Amniotic epithelial cell (primary cell): ENCODE data around the gene ZNF541.
"Not testable (repeated sequence)": the region's sequence is repeated elsewhere in the genome, so short reads cannot be mapped to it uniquely, and the experiment has no call there.

ENCODE experiments used
- DNase-seq: peaks from one replicate; pipeline ENCODE4 v3.0.0-alpha.2; 2010; ENCODE audit warnings: low read depth

ZNF541 gene

GRCh38 chr19:47600246-47601179 lies 27.6 kb upstream of the ZNF541 start:
- DNase-seq: peak; percentile 98

GRCh38 chr19:47599671-47600245 lies 26.8 kb upstream of the ZNF541 start:
- DNase-seq: not testable (repeated sequence)

GRCh38 chr19:47598407-47599349 lies 25.7 kb upstream of the ZNF541 start:
- peak; percentile 97 for DNase-seq

- DNase-seq: no peak
Measured at GRCh38 chr19:47595944-47596343, 23.0 kb upstream of the ZNF541 start.

- no peak for DNase-seq
Measured at GRCh38 chr19:47593860-47594259, 20.9 kb upstream of the ZNF541 start.

- DNase-seq: no peak
Measured at GRCh38 chr19:47589824-47590223, 16.9 kb upstream of the ZNF541 start.

GRCh38 chr19:47587295-47587694 lies 14.3 kb upstream of the ZNF541 start:
- DNase-seq: peak; percentile 62

GRCh38 chr19:47583161-47583560 lies 10.2 kb upstream of the ZNF541 start:
- not testable (repeated sequence) for DNase-seq

- peak; percentile 99 for DNase-seq
Measured at GRCh38 chr19:47582320-47582909, 9.5 kb upstream of the ZNF541 start.

GRCh38 chr19:47581605-47582319 lies 8.8 kb upstream of the ZNF541 start:
- DNase-seq: no peak

- DNase-seq: no peak
Measured at GRCh38 chr19:47580397-47580796, 7.4 kb upstream of the ZNF541 start.

- no peak for DNase-seq
Measured at GRCh38 chr19:47572635-47573034, 313 bp downstream of the ZNF541 start.

- DNase-seq: no peak
Measured at GRCh38 chr19:47569331-47569730, 3.6 kb downstream of the ZNF541 start.

- no peak for DNase-seq
Measured at GRCh38 chr19:47564081-47564480, 8.9 kb downstream of the ZNF541 start.

GRCh38 chr19:47561440-47562057 lies 11.4 kb downstream of the ZNF541 start:
- no peak for DNase-seq

- DNase-seq: no peak
Measured at GRCh38 chr19:47560999-47561398, 11.9 kb downstream of the ZNF541 start.

GRCh38 chr19:47550129-47550528 lies 22.8 kb downstream of the ZNF541 start:
- no peak for DNase-seq

- no peak for DNase-seq
Measured at GRCh38 chr19:47549261-47549862, 23.6 kb downstream of the ZNF541 start.

- no peak for DNase-seq
Measured at GRCh38 chr19:47547199-47547598, 25.7 kb downstream of the ZNF541 start.
